Cardiac fibroblast (primary cell): Measurements from ENCODE around the gene JAG2.

ENCODE experiments used
- DNase-seq, 2 donors: peaks; one replicate each; pipeline versions ENCODE4 v3.0.0 to v3.0.0-alpha.2; 2010; ENCODE audit warnings: low read depth in 2 of 2
- H3K4me3 ChIP-seq, 2 donors: replicated peaks in 1 of 2; 1 replicate in 1 of 2; 2 replicates in 1 of 2; pipeline ENCODE4 v1.5.1; 2011; ENCODE audit warnings: low read depth in 2 of 2, low read length in 2 of 2, mild to moderate bottlenecking in 2 of 2, moderate library complexity in 1 of 2
- CTCF ChIP-seq: IDR thresholded peaks from one replicate; pipeline ENCODE4 v1.5.1; 2011; ENCODE audit warnings: low read depth, mild to moderate bottlenecking, low read length, inconsistent platforms

JAG2 gene

GRCh38 chr14:105139831-105140239, 28.7 kb downstream of the JAG2 start:
- H3K4me3 ChIP-seq: no peak overlapping the region
- DNase-seq: no peak

GRCh38 chr14:105139212-105139825, 29.3 kb downstream of the JAG2 start:
- no peak for DNase-seq
- H3K4me3 ChIP-seq: no peak overlapping the region
- no peak for TF ChIP-seq CTCF

More at GRCh38 chr14:105139831-105140239, 28.7 kb downstream of the JAG2 start:
- no peak for TF ChIP-seq CTCF

GRCh38 chr14:105138551-105139111, 29.9 kb downstream of the JAG2 start:
- TF ChIP-seq CTCF: no peak
- no peak for DNase-seq
- H3K4me3 ChIP-seq: no peak overlapping the region

- TF ChIP-seq CTCF: no peak
- no peak overlapping the region for H3K4me3 ChIP-seq
- DNase-seq: no peak
Measured at GRCh38 chr14:105138021-105138541, 30.5 kb downstream of the JAG2 start.

GRCh38 chr14:105137481-105138020, 31.0 kb downstream of the JAG2 start:
- no peak for DNase-seq
- H3K4me3 ChIP-seq: no peak overlapping the region
- TF ChIP-seq CTCF: no peak

GRCh38 chr14:105136401-105137322, 31.9 kb downstream of the JAG2 start:
- no peak for TF ChIP-seq CTCF
- H3K4me3 ChIP-seq: no peak overlapping the region
- no peak for DNase-seq
